Esophagus muscularis mucosa (tissue), 4 donors: ENCODE data around the gene GFOD1.

Experiments
- CTCF ChIP-seq, 3 experiments: fragments of 200-600 bp in 2 of 3; fragments of 450-650 bp in 1 of 3; sonication (generic) in 2 of 3; IDR thresholded peaks; one replicate each; pipeline ENCODE4 v1.5.1; 2017 to 2019; ENCODE audit warnings: antibody characterized with exemption in 3 of 3, mild to moderate bottlenecking in 2 of 3, moderate library complexity in 1 of 3
- EP300 ChIP-seq: sonication (generic); formaldehyde crosslinking; IDR thresholded peaks from one replicate; pipeline ENCODE4 v1.6.1; 2017; ENCODE audit warnings: antibody characterized with exemption
- POLR2A ChIP-seq: fragments of 450-650 bp; IDR thresholded peaks from one replicate; pipeline ENCODE4 v1.6.1; 2017; ENCODE audit warnings: antibody characterized with exemption, moderate library complexity, mild to moderate bottlenecking, low read depth
- POLR2AphosphoS5 ChIP-seq, 2 donors: sonication (generic); formaldehyde crosslinking; IDR thresholded peaks; one replicate each; pipeline ENCODE4 v1.6.1; 2017; ENCODE audit warnings: antibody characterized with exemption in 2 of 2

- TF ChIP-seq CTCF (IDR thresholded peaks at IDR 0.05) (no peak), EP300 (no peak), POLR2A (no peak), POLR2AphosphoS5 (IDR thresholded peaks at IDR 0.05) (no peak)
These were observed 50.0 kb downstream of the GFOD1 start for GRCh38 chr6:13437218-13437996.
